Right ventricle myocardium inferior (tissue), 1 donor: ENCODE data around the gene ZFYVE9. TPM values are rescaled to one million over a fixed set of nuclear protein-coding genes. Genes with fewer than 3 reads are reported as not detected.
"Not testable (repeated sequence)": the region's sequence is repeated elsewhere in the genome, so short reads cannot be mapped to it uniquely, and the experiment has no call there.

Source experiments
- ATAC-seq: fragments of 200-7000 bp; cut with Tn5 transposase; one replicate; pipeline ENCODE4 v1.9.1; 2020; ENCODE audit warnings: mild to moderate bottlenecking, moderate library complexity
- DNase-seq: peaks from one replicate; pipeline ENCODE4 v3.0.0; 2021; ENCODE audit errors: missing footprints
- intact Hi-C: fragments of 100-400 bp; cut with DNase I; formaldehyde crosslinking; loops from one replicate; pipeline ENCODE4 v1.11.0; 2022
- total RNA-seq: library from RNA; stranded (reverse); fragmentation: NEBNext Ultra II Directional; extraction: Animal tissue kit (Norgen Biotek cat#: 25700); gene quantifications from one replicate; pipeline ENCODE4 v1.2.1, GENCODE V29; 2021
- donor health status: DM: no; HTN: yes; CAD: no; lungs with severe emphysema.

Gene ZFYVE9
- total RNA-seq, 1 donor from 2014 or later = 18.0 TPM

- ATAC-seq (no peak), DNase-seq (no peak)
- intact Hi-C loops = loop anchor here (5.0 kb wide), 1 partner anchor 156 kb away; no protein-coding TSS in a partner anchor
Observed at GRCh38 chr1:52140633-52141512, 1.0 kb upstream of the ZFYVE9 start.

GRCh38 chr1:52142220-52143183, 613 bp downstream of the ZFYVE9 start:
- intact Hi-C loops = loop anchor here (5.0 kb wide), 1 partner anchor 155 kb away; no protein-coding TSS in a partner anchor
- DNase-seq (peak; percentile 76), ATAC-seq (peak; percentile 70)

GRCh38 chr1:52145137-52145536, 3.2 kb downstream of the ZFYVE9 start:
- ATAC-seq = no peak
- DNase-seq = no peak
- intact Hi-C loops = no loop called here

- DNase-seq, ATAC-seq, intact Hi-C loops: not testable (repeated sequence)
Observed at GRCh38 chr1:52150445-52150844, 8.6 kb downstream of the ZFYVE9 start.

- intact Hi-C loops = no loop called here
- DNase-seq (no peak), ATAC-seq (no peak)
Observed at GRCh38 chr1:52150946-52151345, 9.1 kb downstream of the ZFYVE9 start.

GRCh38 chr1:52152572-52152971, 10.7 kb downstream of the ZFYVE9 start:
- intact Hi-C loops = no loop called here
- ATAC-seq (no peak), DNase-seq (no peak)

- intact Hi-C loops = no loop called here
- ATAC-seq = no peak
- no peak for DNase-seq
Observed at GRCh38 chr1:52153010-52153409, 11.1 kb downstream of the ZFYVE9 start.

- no peak for DNase-seq
- intact Hi-C loops = no loop called here
- ATAC-seq = peak; percentile 66
Observed at GRCh38 chr1:52153898-52154297, 12.0 kb downstream of the ZFYVE9 start.

GRCh38 chr1:52156460-52156859, 14.6 kb downstream of the ZFYVE9 start:
- intact Hi-C loops = no loop called here
- ATAC-seq = no peak
- no peak for DNase-seq

- intact Hi-C loops = no loop called here
- DNase-seq = no peak
Observed at GRCh38 chr1:52157582-52157981, 15.7 kb downstream of the ZFYVE9 start.

GRCh38 chr1:52158218-52158617, 16.3 kb downstream of the ZFYVE9 start:
- intact Hi-C loops = no loop called here
- no peak for DNase-seq

More at GRCh38 chr1:52157582-52157981, 15.7 kb downstream of the ZFYVE9 start:
- ATAC-seq = no peak

GRCh38 chr1:52159033-52159789, 17.3 kb downstream of the ZFYVE9 start:
- intact Hi-C loops = no loop called here
- DNase-seq = no peak
- ATAC-seq = no peak

More at GRCh38 chr1:52158218-52158617, 16.3 kb downstream of the ZFYVE9 start:
- ATAC-seq = no peak

GRCh38 chr1:52162947-52163346, 21.1 kb downstream of the ZFYVE9 start:
- no peak for DNase-seq
- no peak for ATAC-seq
- intact Hi-C loops = no loop called here

GRCh38 chr1:52164604-52165003, 22.7 kb downstream of the ZFYVE9 start:
- intact Hi-C loops = no loop called here
- ATAC-seq = no peak
- DNase-seq = no peak

- no peak for ATAC-seq
- intact Hi-C loops = no loop called here
Observed at GRCh38 chr1:52166996-52167753, 25.3 kb downstream of the ZFYVE9 start.

GRCh38 chr1:52168373-52169080, 26.6 kb downstream of the ZFYVE9 start:
- no peak for ATAC-seq

More at GRCh38 chr1:52166996-52167753, 25.3 kb downstream of the ZFYVE9 start:
- no peak for DNase-seq

GRCh38 chr1:52171149-52171548, 29.3 kb downstream of the ZFYVE9 start:
- ATAC-seq, DNase-seq, intact Hi-C loops: not testable (repeated sequence)

More at GRCh38 chr1:52168373-52169080, 26.6 kb downstream of the ZFYVE9 start:
- intact Hi-C loops = no loop called here
- no peak for DNase-seq
